HEK293T (cell line): Measurements from ENCODE around the gene KCNJ2.
A peak's percentile ranks its signal among the peaks of the same experiment; 100 is the strongest.

Experiments used
- CTCF ChIA-PET: fragments of 350-600 bp; formaldehyde crosslinking; extraction: SDS; loops from one replicate; lab custom pipeline; 2021; ENCODE audit warnings: antibody characterized with exemption, inconsistent platforms; lab: Yijun Ruan, JAX
- POLR2A ChIA-PET: fragments of 350-600 bp; formaldehyde crosslinking; extraction: SDS; loops from one replicate; lab custom pipeline; 2020; ENCODE audit warnings: antibody characterized with exemption, inconsistent platforms; lab: Yijun Ruan, JAX
- DNase-seq: peaks from one replicate; pipeline ENCODE4 v3.0.0; 2012; ENCODE audit warnings: mixed read lengths; ENCODE audit errors: extremely low spot score
- ARNT ChIP-seq: fragments of 450-650 bp; IDR thresholded peaks from 2 replicates; pipeline ENCODE4 v1.6.1; 2017; ENCODE audit warnings: mild to moderate bottlenecking
- BHLHE40 ChIP-seq: fragments of 450-650 bp; IDR thresholded peaks from 2 replicates; pipeline ENCODE4 v1.6.1; 2016; ENCODE audit warnings: mild to moderate bottlenecking, moderate library complexity, borderline replicate concordance
- CTBP1 ChIP-seq: fragments of 450-650 bp; IDR thresholded peaks from 2 replicates; pipeline ENCODE4 v1.6.1; 2016; ENCODE audit warnings: borderline replicate concordance
- ELF4 ChIP-seq: fragments of 450-650 bp; IDR thresholded peaks from 2 replicates; pipeline ENCODE4 v1.6.1; 2017; ENCODE audit warnings: antibody characterized with exemption
- FOXA1 ChIP-seq: fragments of 450-650 bp; IDR thresholded peaks from 2 replicates; pipeline ENCODE4 v1.6.1; 2016; ENCODE audit warnings: mild to moderate bottlenecking
- FOXK2 ChIP-seq: fragments of 450-650 bp; IDR thresholded peaks from 2 replicates; pipeline ENCODE4 v1.6.1; 2016; ENCODE audit warnings: mild to moderate bottlenecking
- FOXM1 ChIP-seq: fragments of 450-650 bp; IDR thresholded peaks from 2 replicates; pipeline ENCODE4 v1.6.1; 2017; ENCODE audit warnings: mild to moderate bottlenecking, borderline replicate concordance
- HDGF ChIP-seq: fragments of 450-650 bp; IDR thresholded peaks from 2 replicates; pipeline ENCODE4 v1.6.1; 2017; ENCODE audit warnings: antibody characterized with exemption, borderline replicate concordance
- L3MBTL2 ChIP-seq: fragments of 450-650 bp; conservative IDR thresholded peaks from 2 replicates; pipeline ENCODE4 v1.6.1; 2016; ENCODE audit warnings: mild to moderate bottlenecking
- LEF1 ChIP-seq: fragments of 450-650 bp; IDR thresholded peaks from 2 replicates; pipeline ENCODE4 v1.6.1; 2017; ENCODE audit warnings: mild to moderate bottlenecking, borderline replicate concordance
- NFRKB ChIP-seq: fragments of 450-650 bp; IDR thresholded peaks from 2 replicates; pipeline ENCODE4 v1.6.1; 2016; ENCODE audit warnings: mild to moderate bottlenecking, moderate library complexity
- PKNOX1 ChIP-seq: fragments of 450-650 bp; IDR thresholded peaks from 2 replicates; pipeline ENCODE4 v1.6.1; 2016
- SP1 ChIP-seq: fragments of 450-650 bp; IDR thresholded peaks from 2 replicates; pipeline ENCODE4 v1.6.1; 2017
- SUZ12 ChIP-seq: fragments of 450-650 bp; IDR thresholded peaks from 2 replicates; pipeline ENCODE4 v1.6.1; 2016; ENCODE audit warnings: mild to moderate bottlenecking
- TARDBP ChIP-seq: fragments of 450-650 bp; IDR thresholded peaks from 2 replicates; pipeline ENCODE4 v1.6.1; 2016
- ZNF384 ChIP-seq: fragments of 450-650 bp; IDR thresholded peaks from 2 replicates; pipeline ENCODE4 v1.6.1; 2016

KCNJ2 gene

GRCh38 chr17:70190959-70191805 lies 21.9 kb downstream of the KCNJ2 start:
- DNase-seq = peak; percentile 10
- TF ChIP-seq SUZ12 = no peak
- TF ChIP-seq HDGF = no peak
- TF ChIP-seq FOXK2 = no peak
- TF ChIP-seq CTBP1 = no peak
- TF ChIP-seq FOXA1 = no peak
- no peak for TF ChIP-seq PKNOX1
- no peak for TF ChIP-seq ARNT
- TF ChIP-seq ZNF384 = no peak
- TF ChIP-seq LEF1 = no peak
- no peak for TF ChIP-seq TARDBP
- TF ChIP-seq NFRKB = no peak
- no peak for TF ChIP-seq ELF4
- TF ChIP-seq L3MBTL2 = no peak
- ChIA-PET POLR2A (no interaction called here), CTCF (no interaction called here)

GRCh38 chr17:70195091-70195490 lies 25.8 kb downstream of the KCNJ2 start:
- POLR2A ChIA-PET = no interaction called here
- CTCF ChIA-PET = no interaction called here
- TF ChIP-seq SUZ12 (no peak), ZNF384 (no peak)
- DNase-seq = no peak

GRCh38 chr17:70201872-70202419 lies 32.6 kb downstream of the KCNJ2 start:
- DNase-seq = no peak
- TF ChIP-seq ZNF384 (no peak), PKNOX1 (peak; percentile 54)
- CTCF ChIA-PET = no interaction called here
- POLR2A ChIA-PET = no interaction called here

- TF ChIP-seq ELF4 (no peak), FOXA1 (no peak), L3MBTL2 (no peak), LEF1 (no peak), SUZ12 (no peak), PKNOX1 (peak; percentile 65; the same call in 1 of the 2 replicates), ARNT (no peak)
- no peak for DNase-seq
- ChIA-PET POLR2A (no interaction called here), CTCF (no interaction called here)
Measured at GRCh38 chr17:70202840-70203239, 33.5 kb downstream of the KCNJ2 start.

GRCh38 chr17:70204431-70204830 lies 35.1 kb downstream of the KCNJ2 start:
- POLR2A ChIA-PET = no interaction called here
- CTCF ChIA-PET = no interaction called here
- DNase-seq = no peak
- no peak for TF ChIP-seq ZNF384
- no peak for TF ChIP-seq HDGF
- no peak for TF ChIP-seq PKNOX1
- no peak for TF ChIP-seq TARDBP
- no peak for TF ChIP-seq FOXK2
- TF ChIP-seq ELF4 = no peak
- no peak for TF ChIP-seq BHLHE40
- TF ChIP-seq L3MBTL2 = no peak
- no peak for TF ChIP-seq LEF1
- no peak for TF ChIP-seq SP1
- TF ChIP-seq NFRKB = no peak
- TF ChIP-seq FOXA1 = no peak
- TF ChIP-seq FOXM1 = no peak

GRCh38 chr17:70205401-70205800 lies 36.1 kb downstream of the KCNJ2 start:
- TF ChIP-seq SP1 = no peak
- TF ChIP-seq PKNOX1 = no peak
- TF ChIP-seq L3MBTL2 = no peak
- no peak for TF ChIP-seq LEF1
- no peak for TF ChIP-seq SUZ12
- TF ChIP-seq ARNT = no peak
- TF ChIP-seq FOXA1 = no peak
- no peak for TF ChIP-seq TARDBP
- TF ChIP-seq CTBP1 = no peak
- TF ChIP-seq ELF4 = no peak
- no peak for TF ChIP-seq ZNF384
- TF ChIP-seq FOXM1 = no peak

More at GRCh38 chr17:70205401-70205800, 36.1 kb downstream of the KCNJ2 start:
- ChIA-PET CTCF (no interaction called here), POLR2A (no interaction called here)
- DNase-seq = no peak
